Measurements from ENCODE around the gene RNF227. TPM values are rescaled to one million over a fixed set of nuclear protein-coding genes. Genes with fewer than 3 reads are reported as not detected.

The RNF227 gene
- total and polyA plus RNA-seq, 2 of the 8 experiments (the other 6 are each of a cell fraction or from before 2014, with no cell fraction given), result 0.63 to 1.7 TPM

GRCh38 chr17:7883781-7884386 is 32.2 kb downstream of the RNF227 start:
- H3K14ac ChIP-seq (ENCODE audit: insufficient read length), result no peak overlapping the region
- H2AK5ac ChIP-seq (ENCODE audit: low read depth, low read length), result no peak overlapping the region
- no peak overlapping the region for H2AFZ ChIP-seq (ENCODE audit: low read length)
- H3K18ac ChIP-seq (ENCODE audit: extremely low read depth, low read length), result no peak overlapping the region
- H3K79me2 ChIP-seq (ENCODE audit: control insufficient read depth in 1 of 2, insufficient read depth in 2 of 2, low read length in 2 of 2), result no peaks in the 10 kb centered on the region
- H4K8ac ChIP-seq (ENCODE audit: extremely low read depth, insufficient read depth, low read length), result no peak overlapping the region
- no peaks in the 10 kb centered on the region for H3K9me3 ChIP-seq (ENCODE audit: insufficient read depth in 2 of 2, low read depth in 1 of 2, low read length in 1 of 2)
- DNase-seq (ENCODE audit: low read depth in 1 of 2, low spot score in 2 of 2) (no peak), FAIRE-seq (no peak)
- H3K23me2 ChIP-seq (ENCODE audit: low read depth, low read length), result peaks cover 24% of the 10 kb centered on the region
- H3K79me1 ChIP-seq (ENCODE audit: low read depth, low read length), result no peaks in the 10 kb centered on the region
- peaks cover 1 to 22% (median 14%) of the 10 kb centered on the region in 4 experiments for H3K4me1 ChIP-seq (replicated peaks in 1 of 4; ENCODE audit: control insufficient read depth in 3 of 4, insufficient read depth in 4 of 4, low read length in 3 of 4)
- no peak overlapping the region for H2BK5ac ChIP-seq (ENCODE audit: low read depth, low read length)
- no peak overlapping the region for H3K23ac ChIP-seq (ENCODE audit: insufficient read length)
- no peak overlapping the region for H3K9ac ChIP-seq (replicated peaks in 1 of 4; ENCODE audit: extremely low read depth in 1 of 4, low read depth in 3 of 4, low read length in 3 of 4)
- ChIA-PET CTCF (ENCODE audit: partially characterized antibody) (interaction anchor here (0.6 to 1.3 kb wide), 2 partner anchors 22 to 174 kb away, joined by 3 read pairs; no protein-coding TSS in a partner anchor), POLR2A (ENCODE audit: partially characterized antibody) (interaction anchor here (1.1 to 1.3 kb wide), 2 partner anchors 10 to 198 kb away, joined by 4 to 5 read pairs; no protein-coding TSS in a partner anchor)
- H2BK120ac ChIP-seq (replicated peaks; ENCODE audit: low read depth, low read length), result no peak overlapping the region
- H2BK20ac ChIP-seq (ENCODE audit: low read length), result no peak overlapping the region
- H3K4me3 ChIP-seq (ENCODE audit: extremely low read depth in 1 of 4, insufficient read depth in 2 of 4, low read depth in 3 of 4, low read length in 4 of 4), result peak overlapping the region in 1 of 4 experiments; percentile 46; a peak in 2 of 8 replicates
- H3K36me3 ChIP-seq (ENCODE audit: control insufficient read depth in 2 of 4, insufficient read depth in 4 of 4, low read length in 3 of 4), result peaks cover 3 to 10% (median 5%) of the 10 kb centered on the region in 4 experiments; a peak in 5 of 8 replicates
- peak overlapping the region; percentile 40 to 82; a peak in 2 of 4 replicates for H3K4me2 ChIP-seq (ENCODE audit: insufficient read depth in 1 of 2, low read depth in 2 of 2, low read length in 2 of 2)
- no peaks in the 10 kb centered on the region for H4K20me1 ChIP-seq (replicated peaks in 1 of 2; ENCODE audit: control insufficient read depth in 1 of 2, insufficient read depth in 2 of 2, low read length in 2 of 2)
- no peak overlapping the region for H2BK12ac ChIP-seq (ENCODE audit: low read depth, low read length)
- no peak overlapping the region for H3K4ac ChIP-seq (replicated peaks; ENCODE audit: insufficient read length, low read depth, low read length)
- H3K27me3 ChIP-seq (replicated peaks in 1 of 4; ENCODE audit: control insufficient read depth in 3 of 4, extremely low read depth in 1 of 4, insufficient read depth in 3 of 4, low read length in 3 of 4), result peaks cover 0 to 10% (median 3%) of the 10 kb centered on the region in 4 experiments; a peak in 3 of 7 replicates
- H2BK15ac ChIP-seq (ENCODE audit: low read length), result no peak overlapping the region
- no peak overlapping the region for H3K56ac ChIP-seq (replicated peaks; ENCODE audit: insufficient read length, low read depth, low read length)
- no peak overlapping the region for H4K91ac ChIP-seq (replicated peaks; ENCODE audit: insufficient read length, low read length)
- WGBS, 2 experiments (ENCODE audit: extremely low coverage in 1 of 2, insufficient coverage in 1 of 2, insufficient read length in 1 of 2, insufficient replicate concordance in 2 of 2, low coverage in 1 of 2, low lambda C conversion rate in 2 of 2, missing lambda C conversion rate in 1 of 2), result 27% methylated on average over 2 of the region's 3 CpGs; no CpG with 5 or more reads in 1 of the 2 experiments
- no peak overlapping the region for H3K27ac ChIP-seq (ENCODE audit: low read depth, low read length)
- no peak overlapping the region for H4K5ac ChIP-seq (ENCODE audit: insufficient read length, low read depth, low read length)
- TF ChIP-seq GTF2F1 (IDR thresholded peaks at IDR 0.05; ENCODE audit: borderline replicate concordance, low read depth, low read length) (no peak), RBBP5 (IDR thresholded peaks at IDR 0.05; ENCODE audit: borderline replicate concordance, low read depth, low read length) (no peak), EP300 (IDR thresholded peaks at IDR 0.05; ENCODE audit: borderline replicate concordance in 1 of 2, low read depth in 2 of 2, low read length in 2 of 2) (no peak), TCF12 (IDR thresholded peaks at IDR 0.05; ENCODE audit: low read depth, low read length) (no peak), SIX5 (IDR thresholded peaks at IDR 0.05; ENCODE audit: low read depth, low read length) (no peak), FOSL1 (IDR thresholded peaks at IDR 0.05; ENCODE audit: insufficient read depth, low read depth, low read length) (no peak), JUND (IDR thresholded peaks at IDR 0.05; ENCODE audit: low read length) (no peak), SP4 (IDR thresholded peaks at IDR 0.05; ENCODE audit: low read length) (no peak), POLR2AphosphoS5 (IDR thresholded peaks at IDR 0.05; ENCODE audit: low read depth, low read length) (no peak), BCL11A (IDR thresholded peaks at IDR 0.05; ENCODE audit: low read depth in 2 of 2, low read length in 2 of 2) (no peak), TEAD4 (IDR thresholded peaks at IDR 0.05; ENCODE audit: low read depth, low read length) (no peak), TAF1 (IDR thresholded peaks at IDR 0.05; ENCODE audit: low read depth, low read length) (no peak), PHF8 (conservative IDR thresholded peaks at IDR 0.05; ENCODE audit: low read depth, low read length) (no peak), ZNF274 (IDR thresholded peaks at IDR 0.05; ENCODE audit: borderline replicate concordance, extremely low read depth, low read length) (no peak)

Data from H1 (cell line).